ENCODE data around the gene DDX28. TPM values are rescaled to one million over a fixed set of nuclear protein-coding genes. Genes with fewer than 3 reads are reported as not detected.

Gene DDX28
- total and polyA plus RNA-seq, 2 of the 8 experiments (the other 6 are each of a cell fraction or from before 2014, with no cell fraction given): 16.8 to 28.1 TPM

GRCh38 chr16:68046106-68046505, 23.1 kb upstream of the DDX28 start (continued):
- TF ChIP-seq POLR2AphosphoS5 (IDR thresholded peaks at IDR 0.05; ENCODE audit: low read depth, low read length) (no peak), SIX5 (IDR thresholded peaks at IDR 0.05; ENCODE audit: low read depth, low read length) (no peak), CBX5 (IDR thresholded peaks at IDR 0.05; ENCODE audit: low read depth, low read length) (no peak)
